CD4-positive, alpha-beta memory T cell (primary cell): Measurements from ENCODE around the gene TGFB3. TPM values are rescaled to one million over a fixed set of nuclear protein-coding genes. Genes with fewer than 3 reads are reported as not detected.

Experiments used
- CTCF ChIA-PET: fragments of 350-600 bp; sonication (Branson Sonifier 250); formaldehyde crosslinking; loops from one replicate; lab custom pipeline; 2021; ENCODE audit warnings: inconsistent platforms; ENCODE audit not compliant: partially characterized antibody; lab: Charles Lee
- POLR2A ChIA-PET: fragments of 350-600 bp; sonication (Branson Sonifier 250); formaldehyde crosslinking; loops from one replicate; lab custom pipeline; 2021; ENCODE audit not compliant: partially characterized antibody; lab: Charles Lee
- DNase-seq, 5 donors: peaks; one replicate each; pipeline versions ENCODE4 v3.0.0 to v3.0.0-alpha.2; 2020 to 2022; ENCODE audit warnings: mixed read lengths in 1 of 5
- H3K27ac ChIP-seq: one replicate; pipeline ENCODE4 v1.7.0; 2013; ENCODE audit warnings: low read depth, low read length
- H3K27me3 ChIP-seq: 2 replicates; pipeline ENCODE4 v1.7.0; 2013; ENCODE audit warnings: mild to moderate bottlenecking, low read length, moderate library complexity; ENCODE audit not compliant: insufficient read depth
- H3K36me3 ChIP-seq: 2 replicates; pipeline ENCODE4 v1.7.0; 2013; ENCODE audit warnings: mild to moderate bottlenecking, low read length, moderate library complexity; ENCODE audit not compliant: insufficient read depth
- H3K4me1 ChIP-seq: 2 replicates; pipeline ENCODE4 v1.7.0; 2013; ENCODE audit warnings: mild to moderate bottlenecking, low read length, moderate library complexity; ENCODE audit not compliant: insufficient read depth
- H3K4me3 ChIP-seq, 2 donors: one replicate each; pipeline ENCODE4 v1.7.0; 2013; ENCODE audit warnings: low read length in 2 of 2, mild to moderate bottlenecking in 1 of 2
- H3K9me3 ChIP-seq, 2 donors: one replicate each; pipeline ENCODE4 v1.7.0; 2013; ENCODE audit warnings: low read length in 2 of 2, control low read depth in 1 of 2; ENCODE audit not compliant: control insufficient read depth in 1 of 2
- H3K27ac Mint-ChIP-seq, 7 donors: one replicate each; pipeline ENCODE4 v1.8.0; 2020 to 2021; ENCODE audit warnings: mixed read lengths in 7 of 7, mild to moderate bottlenecking in 6 of 7, inconsistent platforms in 3 of 7, moderate library complexity in 3 of 7
- H3K27me3 Mint-ChIP-seq, 2 donors: one replicate each; pipeline ENCODE4 v1.8.0; 2020 to 2021; ENCODE audit warnings: mixed read lengths in 2 of 2
- H3K36me3 Mint-ChIP-seq, 2 donors: one replicate each; pipeline ENCODE4 v1.8.0; 2020 to 2021; ENCODE audit warnings: mixed read lengths in 2 of 2, inconsistent platforms in 1 of 2, mild to moderate bottlenecking in 1 of 2
- H3K4me1 Mint-ChIP-seq, 4 donors: one replicate each; pipeline ENCODE4 v1.8.0; 2020 to 2021; ENCODE audit warnings: mixed read lengths in 4 of 4, mild to moderate bottlenecking in 1 of 4
- H3K4me3 Mint-ChIP-seq, 8 donors: one replicate each; pipeline ENCODE4 v1.8.0; 2020 to 2021; ENCODE audit warnings: mixed read lengths in 8 of 8, mild to moderate bottlenecking in 7 of 8, moderate library complexity in 6 of 8, inconsistent platforms in 3 of 8
- H3K9me3 Mint-ChIP-seq, 8 donors: one replicate each; pipeline ENCODE4 v1.8.0; 2020 to 2021; ENCODE audit warnings: mixed read lengths in 8 of 8, mild to moderate bottlenecking in 5 of 8, inconsistent platforms in 3 of 8, moderate library complexity in 1 of 8
- intact Hi-C: fragments of 100-400 bp; cut with micrococcal nuclease; formaldehyde crosslinking; loops from one replicate; pipeline ENCODE4 v1.15.1; 2023
- polyA plus RNA-seq, 2 donors: library from polyadenylated mRNA; unstranded; fragments of 300-500 nt; fragmentation: Illumina TruSeq; gene quantifications; one replicate each; pipeline ENCODE4 v1.2.3, GENCODE V29; 2021
- total RNA-seq, 2 experiments: library from RNA; stranded (reverse); gene quantifications; one replicate each; pipeline ENCODE4 v1.2.3, GENCODE V29; 2021

TGFB3 gene
- total and polyA plus RNA-seq, 4 experiments from 2014 or later = 0.29 to 7.2 (median 6.4) TPM; not detected in 1

- Histone ChIP-seq H3K27me3 (no peaks in the 10 kb centered on the region), H3K9me3 (no peaks in the 10 kb centered on the region), H3K36me3 (no peaks in the 10 kb centered on the region), H3K27ac (no peak overlapping the region), H3K4me3 (no peak overlapping the region), H3K4me1 (no peaks in the 10 kb centered on the region)
- no peak for DNase-seq
- intact Hi-C loops = no loop called here
- H3K4me3 Mint-ChIP-seq = no peak overlapping the region
- H3K9me3 Mint-ChIP-seq = no peaks in the 10 kb centered on the region
- H3K27me3 Mint-ChIP-seq = no peaks in the 10 kb centered on the region
- ChIA-PET POLR2A (no interaction called here), CTCF (interaction anchor here (9.4 kb wide), 1 partner anchor 71 kb away, joined by 181 read pairs; the partner anchor contains the start of genes IFT43 and TGFB3)
- H3K4me1 Mint-ChIP-seq = no peaks in the 10 kb centered on the region
- H3K27ac Mint-ChIP-seq = no peak overlapping the region
- H3K36me3 Mint-ChIP-seq = peaks cover 0 to 8% of the 10 kb centered on the region in 2 donors
Measured at GRCh38 chr14:75910048-75910447, 71.7 kb downstream of the TGFB3 start.

DNA sequence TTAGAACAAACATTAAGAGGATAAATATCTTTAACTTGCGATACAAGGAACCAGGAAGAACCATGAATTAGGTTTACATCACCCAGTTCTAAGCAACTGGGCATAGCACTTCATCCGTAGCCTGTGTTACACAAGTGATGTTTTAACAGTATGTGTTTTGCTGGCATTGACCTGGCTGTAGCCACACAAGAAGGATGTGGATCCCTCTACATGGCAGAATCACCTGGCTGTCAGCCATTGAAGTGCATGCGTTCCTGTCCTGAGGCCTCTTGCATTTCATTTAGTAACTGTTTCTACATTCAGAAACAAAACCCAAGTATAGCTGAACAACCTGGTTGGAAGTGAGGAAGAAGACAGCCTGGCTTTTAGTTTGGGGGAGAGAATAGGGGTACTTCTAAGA is 72.2 kb downstream of the TGFB3 start:
- CTCF ChIA-PET = interaction anchor here (9.4 kb wide), 1 partner anchor 71 kb away, joined by 181 read pairs; the partner anchor contains the start of genes IFT43 and TGFB3
- H3K4me3 ChIP-seq = no peak overlapping the region
- Mint-ChIP-seq H3K9me3 (no peaks in the 10 kb centered on the region), H3K36me3 (peaks cover 0 to 5% of the 10 kb centered on the region in 2 donors), H3K4me3 (no peak overlapping the region), H3K4me1 (no peaks in the 10 kb centered on the region), H3K27ac (no peak overlapping the region), H3K27me3 (no peaks in the 10 kb centered on the region)
- H3K4me1 ChIP-seq = no peaks in the 10 kb centered on the region
- no peaks in the 10 kb centered on the region for H3K27me3 ChIP-seq
- intact Hi-C loops = loop anchor here (5.0 kb wide), 2 partner anchors 143 to 332 kb away; partner anchors contain the start of gene FLVCR2
- POLR2A ChIA-PET = no interaction called here
- H3K36me3 ChIP-seq = no peaks in the 10 kb centered on the region
- no peak overlapping the region for H3K27ac ChIP-seq
- no peak for DNase-seq
- no peaks in the 10 kb centered on the region for H3K9me3 ChIP-seq

Other genes with a start within 250 kb of the TGFB3 start
- 10 to 100 TPM; 11.6 to 13.4 TPM for gene IFT43, start 3.8 kb upstream of the TGFB3 start, total RNA-seq
- 10 to 100 TPM; 10.5 to 30.7 TPM for gene IFT43, start 3.8 kb upstream of the TGFB3 start, polyA plus RNA-seq
- 10 to 100 TPM; 66.0 to 70.1 TPM for gene GPATCH2L, start 169.9 kb upstream of the TGFB3 start, total RNA-seq
- gene GPATCH2L, start 169.9 kb upstream of the TGFB3 start, polyA plus RNA-seq = 10 to 100 TPM in 1 of 2 donors, 1 to 10 TPM in 1; 7.9 to 14.8 TPM